ACC112 (cell line): ENCODE results near the gene PLPP3.

ENCODE experiments used
- H2AFZ ChIP-seq: fragments of 200-600 bp; sonication (generic); one replicate; pipeline ENCODE4 v1.6.0; 2017; ENCODE audit warnings: antibody characterized with exemption, low read length; ENCODE audit not compliant: unreplicated experiment
- H3K27ac ChIP-seq: fragments of 200-600 bp; sonication (generic); 2 replicates; pipeline ENCODE4 v1.5.1; 2014; ENCODE audit warnings: low read depth, mild to moderate bottlenecking, antibody characterized with exemption, low read length, moderate library complexity
- H3K27me3 ChIP-seq: fragments of 200-600 bp; sonication (generic); 2 replicates; pipeline ENCODE4 v1.6.1; 2014; ENCODE audit warnings: mild to moderate bottlenecking, antibody characterized with exemption, low read length, moderate library complexity, mixed read lengths; ENCODE audit not compliant: insufficient read depth
- H3K36me3 ChIP-seq: fragments of 200-600 bp; sonication (generic); 2 replicates; pipeline ENCODE4 v1.6.1; 2016; ENCODE audit warnings: mild to moderate bottlenecking, antibody characterized with exemption, low read length, moderate library complexity, mixed read lengths; ENCODE audit not compliant: insufficient read depth
- H3K4me1 ChIP-seq: fragments of 200-600 bp; sonication (generic); one replicate; pipeline ENCODE4 v1.6.1; 2016; ENCODE audit warnings: low read length, mixed read lengths; ENCODE audit not compliant: insufficient read depth, unreplicated experiment, control insufficient read depth
- H3K4me3 ChIP-seq: fragments of 200-600 bp; sonication (generic); 2 replicates; pipeline ENCODE4 v1.5.1; 2014; ENCODE audit warnings: mild to moderate bottlenecking, low read depth, low read length
- H3K79me2 ChIP-seq: fragments of 200-600 bp; sonication (generic); one replicate; pipeline ENCODE4 v1.6.0; 2016; ENCODE audit warnings: low read length; ENCODE audit not compliant: control insufficient read depth, unreplicated experiment, insufficient read depth

The PLPP3 gene

GRCh38 chr1:56547473-56547872, 31.9 kb downstream of the PLPP3 start:
- Histone ChIP-seq H3K27ac (0 out of 2 replicates have a peak overlapping the region, but pooled peaks have one; percentile 0), H3K4me3 (no peak overlapping the region), H3K4me1 (peaks cover 23% of the 10 kb centered on the region), H2AFZ (no peak overlapping the region), H3K36me3 (peaks cover 17% of the 10 kb centered on the region), H3K27me3 (no peaks in the 10 kb centered on the region), H3K79me2 (peaks cover 96% of the 10 kb centered on the region)

- H3K4me1 ChIP-seq, result peaks cover 26% of the 10 kb centered on the region
- no peak overlapping the region for H2AFZ ChIP-seq
- peaks cover 21% of the 10 kb centered on the region for H3K36me3 ChIP-seq
- no peak overlapping the region for H3K27ac ChIP-seq
- H3K27me3 ChIP-seq, result no peaks in the 10 kb centered on the region
- H3K79me2 ChIP-seq, result peaks cover 93% of the 10 kb centered on the region
- no peak overlapping the region for H3K4me3 ChIP-seq
These were observed 33.7 kb downstream of the PLPP3 start for GRCh38 chr1:56545711-56546110.

- Histone ChIP-seq H3K79me2 (peaks cover 91% of the 10 kb centered on the region), H3K4me1 (peaks cover 22% of the 10 kb centered on the region), H3K27ac (no peak overlapping the region)
These were observed 35.4 kb downstream of the PLPP3 start for GRCh38 chr1:56543783-56544612.

GRCh38 chr1:56542651-56543050, 36.7 kb downstream of the PLPP3 start:
- Histone ChIP-seq H3K4me3 (no peak overlapping the region), H2AFZ (no peak overlapping the region), H3K27ac (no peak overlapping the region), H3K36me3 (peaks cover 13% of the 10 kb centered on the region), H3K79me2 (peaks cover 90% of the 10 kb centered on the region), H3K4me1 (peaks cover 8% of the 10 kb centered on the region), H3K27me3 (no peaks in the 10 kb centered on the region)

More at GRCh38 chr1:56543783-56544612, 35.4 kb downstream of the PLPP3 start:
- Histone ChIP-seq H3K36me3 (peaks cover 24% of the 10 kb centered on the region), H3K4me3 (no peak overlapping the region), H2AFZ (no peak overlapping the region), H3K27me3 (no peaks in the 10 kb centered on the region)

GRCh38 chr1:56541408-56541807, 38.0 kb downstream of the PLPP3 start:
- Histone ChIP-seq H3K79me2 (peaks cover 92% of the 10 kb centered on the region), H3K36me3 (peaks cover 19% of the 10 kb centered on the region), H2AFZ (no peak overlapping the region), H3K27ac (no peak overlapping the region), H3K4me1 (peaks cover 4% of the 10 kb centered on the region), H3K27me3 (no peaks in the 10 kb centered on the region), H3K4me3 (no peak overlapping the region)

- no peak overlapping the region for H3K27ac ChIP-seq
- H3K4me1 ChIP-seq, result peaks cover 4% of the 10 kb centered on the region
- H3K27me3 ChIP-seq, result no peaks in the 10 kb centered on the region
- H3K36me3 ChIP-seq, result peaks cover 28% of the 10 kb centered on the region
- no peak overlapping the region for H3K4me3 ChIP-seq
- peaks cover 91% of the 10 kb centered on the region for H3K79me2 ChIP-seq
- H2AFZ ChIP-seq, result no peak overlapping the region
These were observed 38.9 kb downstream of the PLPP3 start for GRCh38 chr1:56540467-56540866.

GRCh38 chr1:56539520-56539931, 39.8 kb downstream of the PLPP3 start:
- no peak overlapping the region for H2AFZ ChIP-seq
- H3K4me3 ChIP-seq, result no peak overlapping the region
- H3K36me3 ChIP-seq, result peaks cover 37% of the 10 kb centered on the region
- H3K79me2 ChIP-seq, result peaks cover 89% of the 10 kb centered on the region
- no peak overlapping the region for H3K27ac ChIP-seq
- peaks cover 4% of the 10 kb centered on the region for H3K4me1 ChIP-seq
- no peaks in the 10 kb centered on the region for H3K27me3 ChIP-seq

- Histone ChIP-seq H3K4me3 (no peak overlapping the region), H3K27ac (no peak overlapping the region), H3K4me1 (peaks cover 4% of the 10 kb centered on the region), H3K79me2 (peaks cover 90% of the 10 kb centered on the region), H3K36me3 (peaks cover 45% of the 10 kb centered on the region), H3K27me3 (no peaks in the 10 kb centered on the region), H2AFZ (no peak overlapping the region)
These were observed 40.8 kb downstream of the PLPP3 start for GRCh38 chr1:56538532-56538931.

GRCh38 chr1:56537660-56538059, 41.7 kb downstream of the PLPP3 start:
- Histone ChIP-seq H3K4me3 (no peak overlapping the region), H3K27me3 (no peaks in the 10 kb centered on the region), H3K27ac (no peak overlapping the region), H3K79me2 (peaks cover 87% of the 10 kb centered on the region), H2AFZ (no peak overlapping the region), H3K36me3 (peaks cover 49% of the 10 kb centered on the region), H3K4me1 (peaks cover 5% of the 10 kb centered on the region)

GRCh38 chr1:56535939-56536338, 43.4 kb downstream of the PLPP3 start:
- no peak overlapping the region for H3K4me3 ChIP-seq
- peaks cover 10% of the 10 kb centered on the region for H3K4me1 ChIP-seq
- no peak overlapping the region for H3K27ac ChIP-seq
- H3K27me3 ChIP-seq, result no peaks in the 10 kb centered on the region
- peaks cover 64% of the 10 kb centered on the region for H3K36me3 ChIP-seq
- H2AFZ ChIP-seq, result no peak overlapping the region
- peaks cover 92% of the 10 kb centered on the region for H3K79me2 ChIP-seq

GRCh38 chr1:56535362-56535761, 44.0 kb downstream of the PLPP3 start:
- no peaks in the 10 kb centered on the region for H3K27me3 ChIP-seq
- H3K36me3 ChIP-seq, result peaks cover 61% of the 10 kb centered on the region
- peaks cover 6% of the 10 kb centered on the region for H3K4me1 ChIP-seq
- H3K4me3 ChIP-seq, result no peak overlapping the region
- no peak overlapping the region for H3K27ac ChIP-seq
- H2AFZ ChIP-seq, result no peak overlapping the region
- peaks cover 91% of the 10 kb centered on the region for H3K79me2 ChIP-seq
